H1 (cell line): ENCODE measurements around the gene CKM.

Source experiments
- MAFK ChIP-seq: IDR thresholded peaks from 2 replicates; pipeline ENCODE4 v1.6.1; 2012; ENCODE audit warnings: low read depth, mild to moderate bottlenecking, improper control_type of control experiment, low read length
- PHF8 ChIP-seq: fragments of 200-600 bp; sonication (generic); conservative IDR thresholded peaks from 2 replicates; pipeline ENCODE4 v1.7.1; 2012; ENCODE audit warnings: low read depth, mild to moderate bottlenecking, inconsistent platforms, low read length, moderate library complexity
- TF ChIP-seq, protein P1 (sequence below): IDR thresholded peaks from 2 replicates; pipeline ENCODE4 v1.6.1; 2011; ENCODE audit warnings: low read depth, mild to moderate bottlenecking, low read length; ENCODE audit not compliant: insufficient read depth
- TF ChIP-seq, protein P2 (sequence below), 3 experiments: IDR thresholded peaks; 1 replicate in 2 of 3; 2 replicates in 1 of 3; pipeline versions ENCODE4 v1.5.1 to v1.6.1; 2011; ENCODE audit warnings: low read length in 3 of 3, mild to moderate bottlenecking in 3 of 3, inconsistent platforms in 2 of 3, low read depth in 1 of 3, moderate library complexity in 1 of 3; ENCODE audit not compliant: insufficient read depth in 1 of 3; ENCODE audit errors: control extremely low read depth in 1 of 3

DNA sequence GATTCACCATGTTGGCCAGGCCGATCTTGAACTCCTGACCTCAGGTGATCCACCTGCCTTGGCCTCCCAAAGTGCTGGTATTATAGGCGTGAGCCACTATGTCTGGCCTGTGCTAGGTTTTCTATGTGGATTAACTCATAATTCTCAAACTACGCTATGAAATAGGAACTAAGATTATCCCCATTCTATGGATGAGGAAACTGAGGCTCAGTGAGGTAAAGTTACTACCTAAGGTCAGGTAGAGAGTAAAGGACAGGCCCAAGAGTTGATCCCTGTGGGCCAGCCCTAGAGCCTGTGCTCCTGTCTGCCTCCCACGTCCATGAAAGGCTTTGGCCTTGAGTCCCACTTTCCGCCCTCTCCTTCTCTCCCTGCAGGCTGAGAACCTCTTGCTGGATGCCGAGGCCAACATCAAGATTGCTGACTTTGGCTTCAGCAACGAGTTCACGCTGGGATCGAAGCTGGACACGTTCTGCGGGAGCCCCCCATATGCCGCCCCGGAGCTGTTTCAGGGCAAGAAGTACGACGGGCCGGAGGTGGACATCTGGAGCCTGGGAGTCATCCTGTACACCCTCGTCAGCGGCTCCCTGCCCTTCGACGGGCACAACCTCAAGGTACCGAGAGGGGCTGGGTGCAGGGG is 51.5 kb downstream of the CKM start:
- TF ChIP-seq, protein P1, sequence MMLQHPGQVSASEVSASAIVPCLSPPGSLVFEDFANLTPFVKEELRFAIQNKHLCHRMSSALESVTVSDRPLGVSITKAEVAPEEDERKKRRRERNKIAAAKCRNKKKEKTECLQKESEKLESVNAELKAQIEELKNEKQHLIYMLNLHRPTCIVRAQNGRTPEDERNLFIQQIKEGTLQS, result no peak
- TF ChIP-seq PHF8 (no peak), MAFK (no peak)
- TF ChIP-seq, protein P2, sequence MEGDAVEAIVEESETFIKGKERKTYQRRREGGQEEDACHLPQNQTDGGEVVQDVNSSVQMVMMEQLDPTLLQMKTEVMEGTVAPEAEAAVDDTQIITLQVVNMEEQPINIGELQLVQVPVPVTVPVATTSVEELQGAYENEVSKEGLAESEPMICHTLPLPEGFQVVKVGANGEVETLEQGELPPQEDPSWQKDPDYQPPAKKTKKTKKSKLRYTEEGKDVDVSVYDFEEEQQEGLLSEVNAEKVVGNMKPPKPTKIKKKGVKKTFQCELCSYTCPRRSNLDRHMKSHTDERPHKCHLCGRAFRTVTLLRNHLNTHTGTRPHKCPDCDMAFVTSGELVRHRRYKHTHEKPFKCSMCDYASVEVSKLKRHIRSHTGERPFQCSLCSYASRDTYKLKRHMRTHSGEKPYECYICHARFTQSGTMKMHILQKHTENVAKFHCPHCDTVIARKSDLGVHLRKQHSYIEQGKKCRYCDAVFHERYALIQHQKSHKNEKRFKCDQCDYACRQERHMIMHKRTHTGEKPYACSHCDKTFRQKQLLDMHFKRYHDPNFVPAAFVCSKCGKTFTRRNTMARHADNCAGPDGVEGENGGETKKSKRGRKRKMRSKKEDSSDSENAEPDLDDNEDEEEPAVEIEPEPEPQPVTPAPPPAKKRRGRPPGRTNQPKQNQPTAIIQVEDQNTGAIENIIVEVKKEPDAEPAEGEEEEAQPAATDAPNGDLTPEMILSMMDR (IDR thresholded peaks at IDR 0.05; ENCODE audit: control extremely low read depth in 1 of 3, insufficient read depth in 1 of 3, low read depth in 1 of 3, low read length in 3 of 3), result no peak
